HG02943 (cell line): ENCODE results near the gene ZNF451.

Experiments used
- ATAC-seq: cut with Tn5 transposase; IDR thresholded peaks from one replicate; pipeline ENCODE4 v1.9.1; 2021; ENCODE audit warnings: mild to moderate bottlenecking, low read depth, moderate library complexity; ENCODE audit not compliant: unreplicated experiment

The ZNF451 gene

DNA sequence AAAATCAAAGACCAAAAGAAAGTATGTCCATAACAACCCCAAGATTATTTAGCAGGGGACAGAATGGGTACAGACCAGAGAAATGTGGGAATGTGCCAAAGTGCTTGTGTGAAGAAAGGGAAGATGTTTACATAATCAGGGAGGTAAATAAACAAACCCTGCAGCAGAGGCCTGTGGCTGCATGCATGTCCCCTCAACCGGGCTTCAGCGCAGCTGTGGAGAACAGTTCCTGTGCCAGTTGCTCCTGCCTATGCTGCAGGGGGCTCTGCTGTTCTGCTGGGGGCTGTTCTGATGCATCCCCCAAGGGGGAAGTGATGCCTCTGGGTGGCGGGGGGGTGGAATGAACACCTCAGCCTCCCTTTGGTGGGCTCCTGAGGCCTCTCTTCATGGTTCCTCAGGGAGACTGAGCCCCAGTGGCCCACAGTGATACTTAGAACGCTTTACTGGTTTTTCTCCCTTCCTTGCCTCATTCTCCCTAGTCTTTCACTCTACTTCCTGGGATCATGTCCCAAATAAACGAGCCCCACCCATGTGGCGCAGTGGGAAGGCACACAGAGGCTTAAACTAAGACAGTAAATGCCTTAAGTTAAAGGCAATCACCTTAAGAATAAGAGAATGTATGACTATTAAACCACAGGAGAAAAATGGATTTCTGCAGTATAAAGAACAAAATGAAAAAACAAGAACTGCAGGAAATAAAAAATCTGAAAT, 109.1 kb downstream of the ZNF451 start:
- no peak for ATAC-seq

DNA sequence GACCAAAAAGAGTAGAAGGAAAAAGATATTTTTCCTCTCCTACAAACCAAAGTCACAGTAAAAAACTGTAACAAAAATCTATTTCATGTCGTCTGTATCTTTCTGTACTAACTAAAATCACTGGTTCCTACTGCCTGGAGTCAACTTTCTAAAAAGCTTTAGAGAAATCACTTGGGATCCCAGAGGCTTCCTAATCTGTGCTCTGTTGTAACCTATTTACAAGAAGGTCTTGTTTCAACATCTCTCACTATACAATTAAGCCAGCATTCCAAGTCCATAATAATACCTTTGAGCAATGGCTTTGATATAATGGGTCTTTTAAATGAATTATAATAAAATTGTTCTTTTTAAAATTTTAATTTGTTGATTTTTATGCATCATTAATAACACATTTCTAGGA, 111.7 kb downstream of the ZNF451 start:
- ATAC-seq, result no peak

- ATAC-seq, result no peak
These were observed 115.8 kb downstream of the ZNF451 start for GRCh38 chr6:57205550-57206328.

- no peak for ATAC-seq
These were observed 117.2 kb downstream of the ZNF451 start for GRCh38 chr6:57207141-57207540.

DNA sequence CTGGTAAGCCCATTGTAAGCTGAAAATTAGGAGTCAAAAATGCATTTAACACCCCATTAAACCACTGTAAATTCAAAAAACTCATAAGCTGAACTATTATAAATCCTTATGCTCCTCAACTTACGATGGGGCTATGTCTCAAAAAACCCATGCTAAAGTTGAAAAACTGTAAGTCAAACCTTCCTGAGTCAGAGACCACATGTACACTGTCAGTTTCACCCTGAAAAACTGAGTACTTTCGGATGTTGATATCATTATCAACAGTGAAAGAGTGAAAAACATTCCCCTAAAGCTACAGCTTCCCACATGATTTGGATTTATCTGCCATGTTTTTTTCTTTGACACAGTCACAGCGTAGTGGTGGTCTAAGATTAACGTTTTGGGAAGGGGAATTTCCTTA, 117.9 kb downstream of the ZNF451 start:
- no peak for ATAC-seq

GRCh38 chr6:57209030-57209429, 119.0 kb downstream of the ZNF451 start:
- no peak for ATAC-seq

GRCh38 chr6:57210060-57210459, 120.1 kb downstream of the ZNF451 start:
- no peak for ATAC-seq

GRCh38 chr6:57215260-57215659, 125.3 kb downstream of the ZNF451 start:
- no peak for ATAC-seq

GRCh38 chr6:57216235-57217101, 126.5 kb downstream of the ZNF451 start:
- no peak for ATAC-seq

DNA sequence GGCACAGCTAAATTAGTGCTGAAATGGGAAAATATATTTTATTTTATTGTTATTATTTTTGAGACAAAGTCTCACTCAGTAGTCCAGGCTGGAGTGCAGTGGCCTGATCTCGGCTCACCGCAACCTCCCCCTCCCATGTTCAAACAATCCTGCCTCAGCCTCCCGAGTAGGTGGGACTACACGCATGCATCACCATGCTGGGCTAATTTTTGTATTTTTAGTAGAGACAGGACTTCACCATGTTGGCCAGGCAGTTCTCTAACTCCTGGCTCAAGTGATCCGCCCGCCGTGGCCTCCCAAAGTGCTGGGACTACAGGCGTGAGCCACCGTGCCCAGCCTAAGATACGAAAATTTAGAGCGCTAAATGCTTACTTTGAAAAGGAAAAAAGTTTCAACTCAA, 127.3 kb downstream of the ZNF451 start:
- ATAC-seq, result no peak
